ENCODE data around the gene TECPR2. TPM values are rescaled to one million over a fixed set of nuclear protein-coding genes. Genes with fewer than 3 reads are reported as not detected.

TECPR2 gene
- total and polyA plus RNA-seq, 2 of the 13 experiments (the other 11 are each of a cell fraction or from before 2014, with no cell fraction given) = 3.5 to 5.7 TPM

GRCh38 chr14:102539544-102540314 lies 177.0 kb downstream of the TECPR2 start (continued):
- TF ChIP-seq U2AF1 (optimal IDR thresholded peaks at IDR 0.05; ENCODE audit: low read depth, low read length) (no peak), ZMAT3 (CRISPR knock-in tag; conservative IDR thresholded peaks at IDR 0.05) (0 out of 2 replicates have a peak, but pooled peaks have one; percentile 11), IKZF1 (IDR thresholded peaks at IDR 0.05) (no peak), ZBTB38 (CRISPR knock-in tag; IDR thresholded peaks at IDR 0.05) (no peak), SMARCE1 (IDR thresholded peaks at IDR 0.05; ENCODE audit: borderline replicate concordance) (no peak), MBD4 (IDR thresholded peaks at IDR 0.05; ENCODE audit: borderline replicate concordance, low read length) (no peak), BRD4 (CRISPR knock-in tag; IDR thresholded peaks at IDR 0.05) (no peak), NCOA5 (CRISPR knock-in tag; IDR thresholded peaks at IDR 0.05) (no peak), ATM (IDR thresholded peaks at IDR 0.05; ENCODE audit: borderline replicate concordance) (no peak), GTF3A (CRISPR knock-in tag; conservative IDR thresholded peaks at IDR 0.05) (no peak), KDM5B (CRISPR knock-in tag; IDR thresholded peaks at IDR 0.05; ENCODE audit: borderline replicate concordance) (0 out of 2 replicates have a peak, but pooled peaks have one; percentile 0), ZNF317 (CRISPR knock-in tag; IDR thresholded peaks at IDR 0.05) (0 out of 2 replicates have a peak, but pooled peaks have one; percentile 12), CBFB (CRISPR knock-in tag; IDR thresholded peaks at IDR 0.05) (no peak), KLF13 (CRISPR knock-in tag; IDR thresholded peaks at IDR 0.05) (no peak), TBX3 (IDR thresholded peaks at IDR 0.05; ENCODE audit: borderline replicate concordance) (no peak), CEBPB (IDR thresholded peaks at IDR 0.05; ENCODE audit: borderline replicate concordance, low read depth, low read length) (no peak), ZNF614 (CRISPR knock-in tag; IDR thresholded peaks at IDR 0.05; ENCODE audit: borderline replicate concordance) (no peak), FOXO4 (CRISPR knock-in tag; conservative IDR thresholded peaks at IDR 0.05) (no peak), FOSL1 (CRISPR knock-in tag; IDR thresholded peaks at IDR 0.05; ENCODE audit: borderline replicate concordance) (no peak)
- TF ChIP-seq, protein P1, sequence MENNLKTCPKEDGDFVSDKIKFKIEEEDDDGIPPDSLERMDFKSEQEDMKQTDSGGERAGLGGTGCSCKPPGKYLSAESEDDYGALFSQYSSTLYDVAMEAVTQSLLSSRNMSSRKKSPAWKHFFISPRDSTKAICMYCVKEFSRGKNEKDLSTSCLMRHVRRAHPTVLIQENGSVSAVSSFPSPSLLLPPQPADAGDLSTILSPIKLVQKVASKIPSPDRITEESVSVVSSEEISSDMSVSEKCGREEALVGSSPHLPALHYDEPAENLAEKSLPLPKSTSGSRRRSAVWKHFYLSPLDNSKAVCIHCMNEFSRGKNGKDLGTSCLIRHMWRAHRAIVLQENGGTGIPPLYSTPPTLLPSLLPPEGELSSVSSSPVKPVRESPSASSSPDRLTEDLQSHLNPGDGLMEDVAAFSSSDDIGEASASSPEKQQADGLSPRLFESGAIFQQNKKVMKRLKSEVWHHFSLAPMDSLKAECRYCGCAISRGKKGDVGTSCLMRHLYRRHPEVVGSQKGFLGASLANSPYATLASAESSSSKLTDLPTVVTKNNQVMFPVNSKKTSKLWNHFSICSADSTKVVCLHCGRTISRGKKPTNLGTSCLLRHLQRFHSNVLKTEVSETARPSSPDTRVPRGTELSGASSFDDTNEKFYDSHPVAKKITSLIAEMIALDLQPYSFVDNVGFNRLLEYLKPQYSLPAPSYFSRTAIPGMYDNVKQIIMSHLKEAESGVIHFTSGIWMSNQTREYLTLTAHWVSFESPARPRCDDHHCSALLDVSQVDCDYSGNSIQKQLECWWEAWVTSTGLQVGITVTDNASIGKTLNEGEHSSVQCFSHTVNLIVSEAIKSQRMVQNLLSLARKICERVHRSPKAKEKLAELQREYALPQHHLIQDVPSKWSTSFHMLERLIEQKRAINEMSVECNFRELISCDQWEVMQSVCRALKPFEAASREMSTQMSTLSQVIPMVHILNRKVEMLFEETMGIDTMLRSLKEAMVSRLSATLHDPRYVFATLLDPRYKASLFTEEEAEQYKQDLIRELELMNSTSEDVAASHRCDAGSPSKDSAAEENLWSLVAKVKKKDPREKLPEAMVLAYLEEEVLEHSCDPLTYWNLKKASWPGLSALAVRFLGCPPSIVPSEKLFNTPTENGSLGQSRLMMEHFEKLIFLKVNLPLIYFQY (CRISPR knock-in tag; IDR thresholded peaks at IDR 0.05; ENCODE audit: borderline replicate concordance) = no peak
- TF ChIP-seq, protein P2, sequence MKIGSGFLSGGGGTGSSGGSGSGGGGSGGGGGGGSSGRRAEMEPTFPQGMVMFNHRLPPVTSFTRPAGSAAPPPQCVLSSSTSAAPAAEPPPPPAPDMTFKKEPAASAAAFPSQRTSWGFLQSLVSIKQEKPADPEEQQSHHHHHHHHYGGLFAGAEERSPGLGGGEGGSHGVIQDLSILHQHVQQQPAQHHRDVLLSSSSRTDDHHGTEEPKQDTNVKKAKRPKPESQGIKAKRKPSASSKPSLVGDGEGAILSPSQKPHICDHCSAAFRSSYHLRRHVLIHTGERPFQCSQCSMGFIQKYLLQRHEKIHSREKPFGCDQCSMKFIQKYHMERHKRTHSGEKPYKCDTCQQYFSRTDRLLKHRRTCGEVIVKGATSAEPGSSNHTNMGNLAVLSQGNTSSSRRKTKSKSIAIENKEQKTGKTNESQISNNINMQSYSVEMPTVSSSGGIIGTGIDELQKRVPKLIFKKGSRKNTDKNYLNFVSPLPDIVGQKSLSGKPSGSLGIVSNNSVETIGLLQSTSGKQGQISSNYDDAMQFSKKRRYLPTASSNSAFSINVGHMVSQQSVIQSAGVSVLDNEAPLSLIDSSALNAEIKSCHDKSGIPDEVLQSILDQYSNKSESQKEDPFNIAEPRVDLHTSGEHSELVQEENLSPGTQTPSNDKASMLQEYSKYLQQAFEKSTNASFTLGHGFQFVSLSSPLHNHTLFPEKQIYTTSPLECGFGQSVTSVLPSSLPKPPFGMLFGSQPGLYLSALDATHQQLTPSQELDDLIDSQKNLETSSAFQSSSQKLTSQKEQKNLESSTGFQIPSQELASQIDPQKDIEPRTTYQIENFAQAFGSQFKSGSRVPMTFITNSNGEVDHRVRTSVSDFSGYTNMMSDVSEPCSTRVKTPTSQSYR (CRISPR knock-in tag; IDR thresholded peaks at IDR 0.05; ENCODE audit: borderline replicate concordance) = peak; percentile 51; the same call in 1 of the 2 replicates
